ENCODE data around the gene HIC1.
A peak's percentile ranks its signal among the peaks of the same experiment; 100 is the strongest.
"Not testable (repeated sequence)": the region's sequence is repeated elsewhere in the genome, so short reads cannot be mapped to it uniquely, and the experiment has no call there.

HIC1 gene, protein sequence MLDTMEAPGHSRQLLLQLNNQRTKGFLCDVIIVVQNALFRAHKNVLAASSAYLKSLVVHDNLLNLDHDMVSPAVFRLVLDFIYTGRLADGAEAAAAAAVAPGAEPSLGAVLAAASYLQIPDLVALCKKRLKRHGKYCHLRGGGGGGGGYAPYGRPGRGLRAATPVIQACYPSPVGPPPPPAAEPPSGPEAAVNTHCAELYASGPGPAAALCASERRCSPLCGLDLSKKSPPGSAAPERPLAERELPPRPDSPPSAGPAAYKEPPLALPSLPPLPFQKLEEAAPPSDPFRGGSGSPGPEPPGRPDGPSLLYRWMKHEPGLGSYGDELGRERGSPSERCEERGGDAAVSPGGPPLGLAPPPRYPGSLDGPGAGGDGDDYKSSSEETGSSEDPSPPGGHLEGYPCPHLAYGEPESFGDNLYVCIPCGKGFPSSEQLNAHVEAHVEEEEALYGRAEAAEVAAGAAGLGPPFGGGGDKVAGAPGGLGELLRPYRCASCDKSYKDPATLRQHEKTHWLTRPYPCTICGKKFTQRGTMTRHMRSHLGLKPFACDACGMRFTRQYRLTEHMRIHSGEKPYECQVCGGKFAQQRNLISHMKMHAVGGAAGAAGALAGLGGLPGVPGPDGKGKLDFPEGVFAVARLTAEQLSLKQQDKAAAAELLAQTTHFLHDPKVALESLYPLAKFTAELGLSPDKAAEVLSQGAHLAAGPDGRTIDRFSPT

DNA sequence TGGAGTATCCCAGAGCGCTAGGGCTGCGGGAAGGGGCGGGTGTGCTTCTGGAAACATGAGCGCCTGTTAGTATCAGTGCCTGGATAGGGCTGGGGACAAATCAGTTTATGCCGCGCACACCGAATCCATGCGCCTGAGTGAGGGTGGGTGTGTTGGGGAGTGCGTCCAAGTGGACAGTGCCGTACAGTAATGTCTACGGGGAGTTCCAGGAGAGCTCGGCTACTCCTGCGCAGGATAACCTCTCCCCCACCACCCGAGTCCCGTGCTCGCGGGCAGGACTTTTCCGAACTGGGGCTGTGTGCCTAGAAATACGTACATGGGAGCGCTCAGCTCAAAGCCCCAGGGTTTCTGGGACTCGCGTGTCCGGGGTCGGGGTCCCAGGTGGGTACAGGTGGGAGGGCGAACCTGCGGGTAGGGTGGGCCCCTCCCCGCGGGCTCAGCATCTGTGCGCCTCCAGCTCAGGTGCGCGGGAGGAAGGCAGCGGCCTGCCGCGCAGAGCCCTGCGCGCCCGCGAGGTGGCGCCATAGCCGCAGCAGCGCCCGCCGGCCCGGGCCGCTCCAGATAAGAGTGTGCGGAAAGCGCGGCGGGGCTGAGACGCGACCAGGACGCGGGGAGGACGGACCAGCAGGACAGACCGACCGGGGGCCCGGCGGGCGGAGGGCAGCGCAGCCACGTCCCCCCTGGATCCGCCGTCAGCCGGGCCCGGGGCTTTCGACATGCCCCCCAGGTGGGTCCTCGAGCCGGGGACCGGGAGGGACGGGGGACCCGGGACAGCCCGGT, at the start of gene HIC1:
HIC1 (plus strand) TSS at position 592 of the 780 bp plus-strand sequence. CDS start 1,588 bp downstream, outside the sequence.
- DNase-seq = peak; percentile 68

DNA sequence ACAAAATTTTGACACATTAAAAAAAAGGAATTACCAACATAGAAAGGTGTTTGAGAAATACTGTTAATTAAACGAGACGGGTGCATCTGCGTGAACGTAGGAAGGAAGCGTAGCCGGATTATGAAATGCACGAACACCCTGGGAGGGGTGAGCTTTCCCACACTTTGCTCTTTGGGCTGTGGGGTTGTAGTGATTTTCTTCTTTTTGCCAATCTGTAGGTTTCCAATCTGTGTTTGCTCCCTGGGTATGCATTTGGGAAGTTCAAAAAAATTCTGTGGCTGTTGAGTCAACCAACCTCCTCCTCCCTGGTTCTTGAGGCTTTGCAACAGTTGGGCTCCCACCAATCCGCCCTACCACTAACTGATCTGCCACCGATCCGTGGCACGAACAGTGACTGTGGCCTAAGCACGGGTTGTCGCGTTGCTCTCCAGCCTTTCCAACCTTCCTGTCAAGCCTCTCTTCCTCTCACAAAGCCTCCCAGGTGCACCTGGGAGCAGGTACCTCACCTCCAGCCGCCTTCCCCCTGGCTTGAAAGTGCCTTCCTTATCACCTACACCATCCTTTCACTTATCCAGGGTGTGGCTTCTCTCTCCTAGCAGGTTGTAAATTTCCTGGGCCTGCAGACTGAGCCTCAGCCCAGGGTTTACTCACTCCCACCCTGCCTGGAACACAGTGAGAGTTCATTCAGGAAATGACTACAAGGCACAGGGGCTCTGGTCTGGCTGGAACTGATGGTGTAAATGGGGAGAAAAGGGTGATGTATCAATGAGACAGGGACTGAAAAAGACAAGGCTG, 46.4 kb upstream of the HIC1 start:
- DNase-seq = no peak

DNA sequence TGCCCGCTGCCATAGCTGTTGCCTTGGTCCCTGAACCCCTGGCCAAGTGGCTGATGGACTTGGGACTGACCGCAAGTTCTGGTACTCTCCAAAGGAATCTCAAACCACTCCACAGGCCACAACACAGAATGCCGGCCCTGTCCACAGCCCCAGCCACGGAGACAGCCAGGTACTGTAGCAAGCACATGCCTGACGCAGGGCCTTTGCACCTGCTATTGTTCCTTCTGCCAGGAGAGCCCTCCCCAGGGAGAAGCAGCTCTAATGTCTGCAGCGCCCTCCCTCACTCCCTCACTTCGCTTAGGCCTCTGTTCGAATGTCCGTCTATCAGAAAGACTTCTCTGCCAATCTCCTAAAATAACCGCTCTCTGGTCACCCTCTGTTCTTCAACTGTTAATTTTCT, 45.2 kb upstream of the HIC1 start:
- no peak for DNase-seq

DNA sequence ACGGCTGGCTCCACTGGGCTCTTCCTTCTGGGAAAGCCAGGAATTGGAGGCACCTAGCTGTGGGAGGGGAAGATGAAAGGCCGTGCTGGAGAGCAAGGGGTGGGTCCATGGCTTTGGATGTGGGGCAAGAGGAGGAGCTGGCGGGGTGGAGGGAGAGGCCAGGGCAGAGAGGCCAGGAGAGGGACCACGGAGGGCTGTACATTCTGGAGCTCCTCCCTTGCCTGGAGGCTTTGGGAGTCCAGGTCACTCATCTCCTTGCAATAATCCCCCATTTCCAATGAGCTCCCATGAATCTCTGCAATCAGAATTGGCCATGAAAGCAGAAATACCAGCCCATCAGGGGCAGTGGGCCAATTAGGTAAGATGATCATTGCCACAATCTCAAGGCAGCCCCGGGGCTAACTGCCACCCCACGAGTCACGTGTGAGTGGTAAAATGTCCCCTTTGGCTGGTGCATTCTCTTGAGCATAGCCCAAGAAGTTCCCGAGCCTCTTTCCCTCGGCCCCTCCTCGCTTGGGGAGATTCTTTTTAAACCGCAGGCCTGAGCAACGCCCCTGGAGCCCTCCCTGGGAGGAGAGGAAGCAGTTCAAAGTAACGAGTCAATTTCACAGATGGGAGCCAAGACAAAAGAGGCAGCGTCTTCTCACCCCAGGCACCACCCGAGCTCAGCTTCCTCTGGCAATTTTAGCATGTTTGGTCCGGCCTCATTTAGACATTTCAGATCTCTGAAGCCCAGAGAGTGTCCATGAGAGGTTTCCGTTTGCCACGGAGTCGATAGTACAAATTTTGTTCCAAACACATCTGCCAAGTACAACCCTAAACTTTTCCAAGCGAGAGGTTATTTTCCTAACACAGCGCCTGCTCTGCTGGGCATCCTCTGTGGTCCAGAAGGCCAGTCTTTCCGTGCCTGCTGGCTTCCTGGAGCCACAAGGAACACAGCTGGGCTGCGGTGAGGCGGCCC, 43.2 kb upstream of the HIC1 start:
- no peak for DNase-seq

DNA sequence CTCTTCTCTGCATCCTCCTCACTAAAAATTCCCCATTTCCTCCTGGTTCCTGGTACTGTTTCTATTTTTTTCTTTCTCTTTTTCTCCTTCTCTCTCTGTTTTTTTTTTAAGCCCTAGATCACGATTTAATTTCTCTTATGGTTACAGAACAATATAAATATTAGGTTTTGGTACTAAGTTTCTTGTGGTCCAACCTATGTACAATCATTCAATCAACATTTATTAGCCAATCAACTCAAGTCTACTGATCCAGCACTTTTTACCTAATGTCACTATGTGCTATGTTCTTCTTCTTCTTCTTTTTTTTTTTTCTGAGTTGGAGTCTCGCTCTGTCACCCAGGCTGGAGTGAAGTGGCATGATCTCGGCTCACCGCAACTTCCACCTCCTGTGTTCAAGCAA, 42.4 kb upstream of the HIC1 start:
- no peak for DNase-seq

DNA sequence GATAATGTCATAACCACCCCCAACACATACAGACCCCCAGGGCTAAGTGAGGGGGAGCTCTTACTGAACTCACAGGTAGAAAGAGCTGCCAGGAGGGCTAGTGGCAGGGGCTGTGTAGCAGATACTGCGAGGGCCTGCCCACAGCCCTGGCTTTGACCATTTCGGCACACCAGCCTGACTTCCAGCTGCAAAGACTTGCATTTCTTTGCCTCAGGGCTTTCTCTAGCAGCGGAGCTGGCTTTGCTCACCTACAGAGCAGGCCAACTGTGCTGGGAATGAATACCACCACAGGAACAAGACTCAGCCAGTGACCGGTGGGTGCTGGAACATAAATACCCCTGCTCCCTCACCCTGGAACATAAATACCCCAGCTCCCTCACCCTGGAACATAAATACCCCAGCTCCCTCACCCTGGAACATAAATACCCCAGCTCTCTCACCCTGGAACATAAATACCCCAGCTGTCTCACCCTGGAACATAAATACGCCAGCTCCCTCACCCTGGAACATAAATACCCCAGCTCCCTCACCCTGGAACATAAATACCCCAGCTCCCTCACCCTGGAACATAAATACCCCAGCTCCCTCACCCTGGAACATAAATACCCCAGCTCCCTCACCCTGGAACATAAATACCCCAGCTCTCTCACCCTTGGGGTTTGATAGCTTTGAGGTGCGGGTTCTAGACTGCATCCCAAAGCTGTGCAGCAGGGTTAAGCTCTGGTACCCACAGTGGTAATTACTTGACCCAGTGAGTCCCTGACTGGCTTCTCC, 41.5 kb upstream of the HIC1 start:
- not testable (repeated sequence) for DNase-seq

DNA sequence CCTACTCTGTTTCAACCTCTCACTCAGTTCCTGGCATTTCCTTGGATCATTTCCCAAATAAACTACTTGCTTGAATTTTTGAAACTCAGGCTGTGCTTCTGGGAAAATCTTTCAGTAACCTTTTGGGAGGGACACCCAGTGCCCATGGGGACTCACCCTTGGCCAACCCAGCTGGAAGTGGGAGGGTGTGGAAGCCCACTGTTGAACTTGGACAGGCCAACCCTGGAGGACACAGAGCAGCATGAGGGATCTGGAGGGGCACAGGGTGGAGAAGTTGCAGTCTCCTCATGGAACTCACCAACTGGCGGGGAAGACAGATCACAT, 40.9 kb upstream of the HIC1 start:
- no peak for DNase-seq

DNA sequence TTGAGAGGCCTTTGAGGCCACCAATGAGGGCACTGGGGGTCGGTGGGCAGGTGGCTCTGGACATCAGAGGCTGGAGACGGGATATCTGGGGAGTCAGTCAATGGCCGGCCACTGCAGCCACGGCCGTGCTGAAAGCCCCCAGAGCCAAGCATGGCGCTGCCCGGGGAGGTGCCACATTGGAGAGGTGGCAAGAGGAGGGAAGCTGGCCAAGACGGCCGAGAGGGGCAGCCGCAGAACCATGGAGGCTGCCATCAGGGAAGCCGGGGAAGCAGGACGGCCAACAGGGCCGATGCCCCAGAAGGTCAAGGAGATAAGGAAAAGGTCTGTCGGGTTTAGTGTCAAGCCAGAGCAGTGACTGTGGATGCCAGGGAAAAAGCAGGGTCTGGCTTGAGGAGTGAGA, 39.6 kb upstream of the HIC1 start:
- no peak for DNase-seq

DNA sequence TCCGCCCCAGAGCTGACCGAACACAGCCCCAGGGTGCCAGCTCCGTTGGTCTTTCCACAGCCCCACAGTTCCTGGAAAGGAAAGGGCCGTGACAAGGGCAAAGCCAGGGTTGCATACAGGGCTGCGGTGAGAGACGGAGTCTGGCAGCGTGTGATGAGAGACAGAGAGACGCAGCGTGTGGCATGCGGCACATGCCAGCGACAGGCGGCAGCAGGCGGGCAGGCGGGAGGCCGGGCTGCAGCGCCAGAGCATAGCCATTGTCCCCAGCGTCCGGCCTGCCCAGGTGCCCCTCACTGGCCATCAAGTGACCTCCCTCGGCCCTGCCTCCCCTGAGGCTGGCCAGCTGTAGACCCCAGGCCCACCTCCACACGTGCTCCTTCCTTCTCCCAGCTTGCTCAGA, 38.4 kb upstream of the HIC1 start:
- DNase-seq = no peak

DNA sequence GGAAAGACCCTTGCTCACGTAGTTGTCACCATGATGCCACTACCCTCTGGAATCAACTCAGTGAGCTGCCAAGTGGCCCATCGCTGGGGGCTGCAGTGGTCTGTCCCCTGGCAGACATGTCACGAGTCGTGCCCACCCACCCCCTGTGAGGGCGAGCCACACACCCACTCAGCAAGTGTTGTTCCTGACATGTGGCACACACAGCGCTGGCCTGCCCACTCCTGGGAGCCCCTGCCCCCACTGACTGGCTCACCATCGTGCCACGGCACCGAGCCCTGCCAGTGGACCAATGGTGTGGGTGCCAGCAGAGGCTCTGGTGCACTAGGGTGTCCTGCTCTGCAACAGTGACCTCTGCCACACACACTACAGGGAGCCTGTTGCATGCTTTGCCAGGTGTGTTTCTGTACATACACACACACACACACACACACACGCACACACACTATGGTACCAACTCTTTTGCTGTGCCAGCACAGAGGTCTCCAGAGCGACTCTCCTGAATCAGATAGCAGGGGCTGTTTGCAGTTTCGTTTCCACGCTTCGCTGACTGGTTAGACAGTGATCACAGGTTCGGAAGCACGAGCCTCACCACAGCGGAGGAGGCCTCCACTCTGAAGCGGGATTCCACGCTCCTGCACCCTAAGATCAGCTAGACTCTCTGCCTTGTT, 37.5 kb upstream of the HIC1 start:
- no peak for DNase-seq

DNA sequence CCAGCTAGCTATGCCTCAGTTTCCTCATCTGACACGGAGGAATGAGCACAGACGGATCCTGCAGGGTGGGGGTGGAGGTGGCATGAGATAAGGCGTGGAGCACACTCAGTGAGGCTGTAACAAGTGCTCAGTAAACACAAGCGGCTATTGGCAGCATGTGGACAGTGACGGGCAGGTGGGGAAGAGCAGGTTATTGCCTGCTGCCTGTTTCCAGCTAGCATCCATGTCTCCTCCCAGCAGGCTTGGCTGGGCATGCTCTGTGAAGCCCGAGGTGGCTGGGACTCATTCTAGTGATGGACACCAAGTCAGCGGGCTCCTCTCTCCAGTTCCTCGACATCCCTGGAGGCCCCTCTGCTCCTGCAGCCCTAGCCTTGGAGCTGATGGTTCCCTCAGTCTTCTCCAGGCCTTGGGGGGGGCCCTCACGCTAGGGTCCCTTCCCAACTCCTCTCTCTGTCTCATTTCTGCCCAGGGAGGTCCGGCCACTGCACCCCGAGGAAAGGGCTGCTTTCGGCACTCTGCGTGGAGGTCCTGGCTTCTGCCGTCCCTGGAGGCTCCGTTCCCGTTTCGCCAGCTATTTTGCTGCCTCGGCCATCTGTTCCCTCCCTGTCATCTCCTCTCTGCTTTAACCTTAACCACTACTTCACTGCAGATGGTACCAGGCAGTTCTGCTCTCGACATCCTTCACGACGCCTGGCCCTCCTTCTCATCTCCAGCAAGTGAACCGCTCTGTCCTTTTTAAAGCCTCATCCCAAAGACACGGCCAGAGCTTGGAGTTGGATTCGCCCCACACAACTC, 36.0 kb upstream of the HIC1 start:
- no peak for DNase-seq

DNA sequence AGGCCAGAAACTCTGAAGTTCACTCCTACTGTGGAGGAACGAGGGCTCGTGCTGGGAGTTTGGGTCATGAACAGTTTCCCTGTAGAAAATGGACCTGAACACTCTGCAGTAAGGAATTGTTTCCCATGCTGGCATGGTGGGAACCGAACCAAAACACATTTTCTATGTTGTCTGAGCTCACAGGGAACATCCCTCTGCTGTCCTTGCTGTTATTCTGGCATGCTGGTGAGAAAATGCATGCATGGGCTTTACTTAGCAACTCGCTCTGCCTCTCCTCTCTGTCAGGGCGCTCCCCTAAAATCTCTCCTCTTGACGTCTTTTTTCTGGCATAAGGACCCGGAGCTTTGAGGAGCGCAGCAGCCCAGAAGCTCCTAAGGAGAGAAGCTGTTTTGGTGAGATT, 35.2 kb upstream of the HIC1 start:
- DNase-seq = no peak

DNA sequence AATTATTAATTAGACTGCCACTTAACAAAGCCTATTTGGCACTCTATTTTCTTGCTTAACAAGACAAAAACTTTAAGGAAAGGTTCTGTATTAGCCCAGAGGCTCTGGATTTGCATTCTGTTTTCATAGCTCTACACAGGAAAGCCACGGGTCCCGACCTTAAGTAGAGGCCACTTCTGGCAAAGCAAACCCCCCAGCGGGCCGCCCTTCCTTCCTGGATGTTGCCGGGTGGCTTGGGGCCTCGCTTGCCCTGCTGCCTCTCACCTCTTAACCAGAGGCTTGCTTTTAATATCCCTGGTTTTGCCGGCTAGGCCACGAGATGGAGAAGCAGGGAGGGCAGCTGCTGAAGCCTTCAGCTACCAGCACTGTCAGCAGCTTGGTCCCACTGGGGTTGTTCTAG, 34.2 kb upstream of the HIC1 start:
- DNase-seq = no peak

DNA sequence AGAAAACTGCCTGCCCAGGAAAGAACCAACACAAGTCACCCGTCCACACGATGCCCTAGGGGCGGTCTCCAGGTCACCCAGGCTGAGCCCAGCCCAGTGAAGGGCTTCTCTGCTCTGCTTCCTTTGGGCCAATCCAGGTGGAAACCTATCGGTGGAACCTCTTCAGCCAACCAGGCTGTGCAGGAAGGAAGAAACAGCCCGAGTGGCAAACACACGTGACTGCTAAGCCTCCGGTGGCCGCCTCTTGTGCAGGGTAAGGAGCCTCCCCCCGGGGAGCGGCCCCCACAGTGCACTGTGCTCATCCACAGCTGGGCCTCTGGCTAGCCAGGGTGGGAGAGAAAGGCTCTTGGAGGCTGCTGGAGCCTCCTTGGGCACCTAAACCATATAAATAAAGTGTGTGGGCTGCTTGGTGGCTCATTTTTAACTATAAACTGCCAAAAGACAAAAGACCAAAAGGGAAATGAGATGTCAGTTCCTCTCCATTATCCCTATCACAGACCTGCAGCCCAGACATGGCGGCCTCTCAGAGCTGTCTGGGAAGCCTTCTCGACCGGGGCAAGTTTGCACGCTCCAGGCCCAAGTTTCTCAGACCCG, 32.2 kb upstream of the HIC1 start:
- no peak for DNase-seq

DNA sequence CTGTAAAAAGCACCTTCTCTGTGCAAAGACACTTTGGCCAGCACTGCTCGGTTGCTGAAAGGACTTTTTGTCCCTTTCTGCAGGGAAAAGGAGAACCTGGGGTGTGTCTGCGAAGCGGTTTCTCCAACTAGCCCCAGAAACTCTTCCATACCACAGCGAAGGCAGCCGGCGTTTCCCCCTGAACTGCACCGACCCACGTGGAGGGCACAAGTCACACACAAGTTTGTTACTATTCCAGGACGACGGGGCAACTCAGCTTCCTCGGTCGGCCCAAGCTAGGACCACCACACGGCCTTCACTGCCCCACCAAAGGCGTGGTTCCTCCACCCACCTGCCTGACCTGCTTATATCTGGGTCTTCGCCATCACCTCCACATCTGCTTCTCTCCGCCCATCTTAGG, 31.6 kb upstream of the HIC1 start:
- no peak for DNase-seq

DNA sequence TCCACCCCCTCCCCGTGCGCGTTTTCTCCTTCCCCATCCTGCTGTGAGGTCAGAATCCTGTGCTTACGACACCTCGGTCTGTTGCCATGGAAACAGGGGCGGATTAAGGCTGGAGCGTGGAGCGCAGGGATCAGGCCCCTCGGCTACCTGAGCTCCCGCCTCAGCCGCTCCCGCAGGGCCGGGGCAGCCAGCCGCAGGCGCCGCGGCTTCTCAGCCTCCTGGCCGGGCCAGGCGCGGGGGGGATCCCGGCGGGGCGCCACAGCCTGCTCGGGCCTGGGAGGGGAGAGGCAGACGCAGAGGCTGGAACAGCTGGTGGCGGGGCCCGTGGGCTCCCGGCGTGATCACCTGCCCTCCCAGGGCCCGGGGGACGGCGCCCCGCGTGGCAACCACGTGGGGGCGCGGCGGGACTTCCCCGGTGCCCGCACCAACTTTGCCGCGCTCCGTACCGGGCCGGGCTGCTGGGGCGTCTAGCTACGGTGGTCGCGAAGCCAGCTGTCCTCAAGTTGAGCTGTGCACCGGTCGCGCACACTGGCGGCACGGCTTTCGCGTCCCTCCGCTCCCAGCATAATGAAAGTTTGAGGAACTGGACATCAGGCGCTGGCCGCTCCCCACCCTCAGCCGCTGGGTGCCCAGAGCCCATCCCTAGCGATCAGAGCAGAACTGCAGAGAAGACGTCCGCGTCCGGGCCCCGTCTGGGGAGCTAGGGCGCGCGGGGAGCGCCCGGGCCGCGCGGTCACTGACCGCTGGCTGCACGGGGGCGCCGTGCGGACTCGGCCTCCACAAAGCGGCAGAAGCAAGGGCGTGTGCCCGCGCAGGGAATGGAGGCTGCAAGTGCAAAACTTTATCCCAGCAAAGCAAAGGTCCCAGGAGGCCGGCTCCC, 31.0 kb upstream of the HIC1 start:
- DNase-seq = peak; percentile 28

DNA sequence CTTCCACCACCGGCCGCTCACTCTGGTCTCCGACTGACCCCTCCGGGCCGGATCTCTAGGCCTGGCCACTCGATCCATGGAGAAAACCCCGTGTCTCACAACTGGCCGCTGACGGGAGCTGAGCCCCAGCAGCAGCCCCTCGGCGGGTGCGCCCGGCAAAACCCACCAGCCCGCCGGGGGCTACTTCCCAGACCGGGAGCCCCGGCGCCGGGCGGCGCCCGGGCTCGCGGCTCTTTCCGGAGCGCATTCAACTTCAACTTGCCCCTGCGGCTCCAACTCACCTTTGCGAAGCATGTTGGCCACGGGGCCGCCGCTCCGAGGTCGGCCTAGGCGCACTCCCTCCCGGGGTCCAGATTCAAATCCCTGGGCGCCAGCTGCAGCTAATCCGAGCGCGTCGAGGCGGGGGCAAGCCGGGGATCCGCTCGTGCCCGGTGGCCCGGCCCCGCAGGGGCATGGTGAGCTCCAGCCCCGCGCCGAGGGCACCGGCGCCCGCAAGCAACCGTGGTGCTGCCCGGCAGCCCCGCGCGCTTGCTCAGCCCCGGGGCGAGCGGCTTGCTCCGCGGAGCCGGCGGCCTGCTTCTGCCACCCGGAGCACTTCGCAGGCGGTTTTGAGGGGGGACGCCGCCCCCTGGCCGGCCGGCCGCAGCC, 30.2 kb upstream of the HIC1 start:
- no peak for DNase-seq

DNA sequence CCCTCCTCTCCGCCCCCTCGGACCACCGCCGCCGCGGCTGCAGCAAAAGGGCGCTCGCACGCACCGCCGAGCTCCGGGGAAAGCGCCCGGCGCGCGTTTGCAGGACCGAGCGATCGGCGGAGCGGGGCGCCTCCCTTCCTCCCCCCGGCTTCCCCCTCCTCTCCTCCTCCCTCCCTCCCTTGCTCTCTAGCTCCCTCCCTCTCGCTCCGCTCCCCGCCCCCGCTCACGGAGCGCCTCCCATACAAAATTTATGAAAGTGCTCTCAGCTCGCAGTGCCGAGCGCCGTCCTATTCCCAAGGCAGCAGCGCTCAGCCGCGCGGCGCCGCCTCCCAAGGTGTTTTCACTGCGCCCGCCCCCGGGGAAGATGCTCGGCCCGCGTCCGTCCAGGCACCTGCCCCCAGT, 29.7 kb upstream of the HIC1 start, which contains the start of gene RTN4RL1:
RTN4RL1 (minus strand) TSS at position 115 of the 402 bp plus-strand sequence. CDS start 469 bp downstream, outside the sequence.
- DNase-seq = peak; percentile 66
